H1 (cell line): ENCODE data around the gene CHST8. TPM values are rescaled to one million over a fixed set of nuclear protein-coding genes. Genes with fewer than 3 reads are reported as not detected.

Source experiments
- CHD7 ChIP-seq: fragments of 300-600 bp; sonication (generic); IDR thresholded peaks from 2 replicates; pipeline ENCODE4 v1.7.1; 2012; ENCODE audit warnings: low read length, moderate library complexity, mild to moderate bottlenecking, inconsistent platforms; ENCODE audit not compliant: insufficient replicate concordance
- CTCF ChIP-seq, 3 experiments: IDR thresholded peaks; 1 replicate in 2 of 3; 2 replicates in 1 of 3; pipeline versions ENCODE4 v1.5.1 to v1.6.1; 2011; ENCODE audit warnings: low read length in 3 of 3, mild to moderate bottlenecking in 3 of 3, inconsistent platforms in 2 of 3, low read depth in 1 of 3, moderate library complexity in 1 of 3; ENCODE audit not compliant: insufficient read depth in 1 of 3; ENCODE audit errors: control extremely low read depth in 1 of 3
- HDAC6 ChIP-seq: IDR thresholded peaks from one replicate; pipeline ENCODE4 v1.7.1; 2012; ENCODE audit warnings: low read depth, mild to moderate bottlenecking, inconsistent platforms, low read length, moderate library complexity
- SRF ChIP-seq: IDR thresholded peaks from 2 replicates; pipeline ENCODE4 v1.6.1; 2011; ENCODE audit warnings: mild to moderate bottlenecking, low read depth, low read length, moderate library complexity
- SUZ12 ChIP-seq: fragments of 200-600 bp; sonication (generic); IDR thresholded peaks from 2 replicates; pipeline ENCODE4 v1.6.1; 2012; ENCODE audit warnings: mild to moderate bottlenecking, inconsistent platforms, low read length, moderate library complexity, mixed read lengths
- TAF7 ChIP-seq: optimal IDR thresholded peaks from 2 replicates; pipeline ENCODE3; 2011; ENCODE audit warnings: low read depth, mild to moderate bottlenecking, inconsistent platforms, low read length, moderate library complexity, borderline replicate concordance
- USF2 ChIP-seq: IDR thresholded peaks from 2 replicates; pipeline ENCODE4 v1.6.1; 2011; ENCODE audit warnings: low read length, improper control_type of control experiment
- polyA plus RNA-seq, 7 experiments: library from polyadenylated mRNA; depleted of rRNA in 3 of 7; stranded (reverse) in 5 of 7; unstranded in 2 of 7; fragments of >200 nt in 5 of 7; fragments of 200-250 nt in 2 of 7; gene quantifications; 1 replicate in 5 of 7; 2 replicates in 1 of 7; 4 replicates in 1 of 7; pipeline versions ENCODE4 v1.2.1 to v1.2.3, GENCODE V29; 2011 to 2013; ENCODE audit warnings: missing spikeins in 2 of 7, mixed read lengths in 2 of 7
- total RNA-seq: library from RNA; stranded (reverse); fragmentation: NEBNext Ultra II Directional; extraction: Animal tissue kit (Norgen Biotek cat#: 25700); gene quantifications from 2 replicates; pipeline ENCODE4 v1.2.1, GENCODE V29; 2021

The CHST8 gene
- total and polyA plus RNA-seq, 2 of the 8 experiments (the other 6 are each of a cell fraction or from before 2014, with no cell fraction given): 10.8 to 28.2 TPM

GRCh38 chr19:33689138-33689746 lies 67.5 kb downstream of the CHST8 start (continued):
- TF ChIP-seq CTCF (IDR thresholded peaks at IDR 0.05; ENCODE audit: control extremely low read depth in 1 of 3, insufficient read depth in 1 of 3, low read depth in 1 of 3, low read length in 3 of 3) (no peak), HDAC6 (no peak), USF2 (no peak), SRF (no peak), CHD7 (no peak), TAF7 (no peak), SUZ12 (no peak)
